HCT116 (cell line): ENCODE results near the gene SAP130. TPM values are rescaled to one million over a fixed set of nuclear protein-coding genes. Genes with fewer than 3 reads are reported as not detected.

Experiments
- ATAC-seq: fragments of 200-7000 bp; cut with Tn5 transposase; 2 replicates; pipeline ENCODE4 v1.9.1; 2020; ENCODE audit warnings: mild to moderate bottlenecking, moderate library complexity
- BruUV-seq: library from RNA; stranded (reverse); fragments of 400-500 nt; replicated peaks from 2 replicates; lab custom pipeline; 2021; lab: Mats Ljungman, UMichigan
- CTCF ChIA-PET: fragments of 300-600 bp; sonication (Branson Sonifier 250); formaldehyde crosslinking; loops from one replicate; lab custom pipeline; 2021; ENCODE audit warnings: antibody characterized with exemption; lab: Charles Lee
- POLR2A ChIA-PET: fragments of 300-600, 350-600 bp; sonication (Branson Sonifier 250); formaldehyde crosslinking; loops from one replicate; lab custom pipeline; 2021; ENCODE audit warnings: antibody characterized with exemption; lab: Charles Lee
- RAD21 ChIA-PET, 2 experiments: fragments of 300-600 bp; sonication (Branson Sonifier 250); formaldehyde crosslinking; loops; one replicate each; lab custom pipeline; 2023; ENCODE audit warnings: low total read pairs in 2 of 2; ENCODE audit not compliant: uncharacterized antibody in 2 of 2, unreplicated experiment in 2 of 2, low non-redundant PET in 1 of 2; lab: Charles Lee
- DNase-seq: peaks from one replicate; pipeline ENCODE4 v3.0.0-alpha.2; 2010; ENCODE audit warnings: low read depth, low spot score
- H2AFZ ChIP-seq: fragments of 200-600 bp; shearing (Covaris generic), sonication (generic); 2 replicates; pipeline ENCODE4 v1.6.1; 2017; ENCODE audit warnings: low read depth, mixed run types, mixed read lengths, antibody characterized with exemption, low read length; ENCODE audit not compliant: poor library complexity, severe bottlenecking
- H3K27ac ChIP-seq: 2 replicates; pipeline ENCODE4 v1.5.1; 2012; ENCODE audit warnings: low read depth, low read length
- H3K27me3 ChIP-seq: fragments of 200-600 bp; sonication (generic); 2 replicates; pipeline ENCODE4 v1.6.1; 2016; ENCODE audit warnings: mixed run types, low read length, mixed read lengths; ENCODE audit not compliant: insufficient read depth
- H3K36me3 ChIP-seq, 2 experiments: fragments of 200-500 bp in 1 of 2; fragments of 200-600 bp in 1 of 2; sonication (Bioruptor generic) in 1 of 2; sonication (generic) in 1 of 2; 2 replicates each; pipeline versions ENCODE4 v1.5.1 to v1.6.1; 2014 to 2016; ENCODE audit warnings: low read length in 2 of 2, inconsistent platforms in 1 of 2, mixed read lengths in 1 of 2, mixed run types in 1 of 2; ENCODE audit not compliant: insufficient read depth in 2 of 2, control insufficient read depth in 1 of 2
- H3K4me1 ChIP-seq, 2 experiments: fragments of 200-600 bp in 1 of 2; sonication (generic) in 1 of 2; 2 replicates each; pipeline versions ENCODE4 v1.5.1 to v1.6.1; 2012 to 2017; ENCODE audit warnings: low read length in 2 of 2, inconsistent platforms in 1 of 2, mild to moderate bottlenecking in 1 of 2, mixed read lengths in 1 of 2, mixed run types in 1 of 2, moderate library complexity in 1 of 2; ENCODE audit not compliant: insufficient read depth in 2 of 2, control insufficient read depth in 1 of 2
- H3K4me2 ChIP-seq: fragments of 200-600 bp; sonication (generic); 2 replicates; pipeline ENCODE4 v1.6.1; 2017; ENCODE audit warnings: mixed run types, low read length, mixed read lengths
- H3K4me3 ChIP-seq, 2 experiments: fragments of 200-600 bp in 1 of 2; sonication (generic) in 1 of 2; replicated peaks in 1 of 2; 2 replicates each; pipeline ENCODE4 v1.5.1; 2011 to 2016; ENCODE audit warnings: low read length in 2 of 2, control low read depth in 1 of 2, low read depth in 1 of 2, mild to moderate bottlenecking in 1 of 2, mixed read lengths in 1 of 2, mixed run types in 1 of 2
- H3K79me2 ChIP-seq: fragments of 200-600 bp; sonication (generic); 2 replicates; pipeline ENCODE4 v1.6.1; 2017; ENCODE audit warnings: mild to moderate bottlenecking, mixed run types, low read length, moderate library complexity, mixed read lengths; ENCODE audit not compliant: insufficient read depth
- H3K9ac ChIP-seq: fragments of 200-600 bp; sonication (generic); 2 replicates; pipeline ENCODE4 v1.6.1; 2016; ENCODE audit warnings: low read length, mixed read lengths
- H3K9me2 ChIP-seq: fragments of 200-600 bp; sonication (generic), shearing (Covaris generic); 2 replicates; pipeline ENCODE4 v1.6.1; 2017; ENCODE audit warnings: mixed run types, mild to moderate bottlenecking, moderate library complexity; ENCODE audit not compliant: insufficient read depth
- H3K9me3 ChIP-seq, 2 experiments: fragments of 200-500 bp in 1 of 2; fragments of 200-600 bp in 1 of 2; sonication (Bioruptor generic) in 1 of 2; sonication (generic) in 1 of 2; 2 replicates each; pipeline ENCODE4 v1.6.1; 2014 to 2017; ENCODE audit warnings: low read length in 2 of 2, mixed read lengths in 2 of 2, inconsistent platforms in 1 of 2, low read depth in 1 of 2, mild to moderate bottlenecking in 1 of 2, mixed run types in 1 of 2, moderate library complexity in 1 of 2; ENCODE audit not compliant: control insufficient read depth in 1 of 2, insufficient read depth in 1 of 2
- H4K20me1 ChIP-seq: fragments of 200-600 bp; sonication (generic), shearing (Covaris generic); 2 replicates; pipeline ENCODE4 v1.6.1; 2017; ENCODE audit warnings: mixed run types, mild to moderate bottlenecking, moderate library complexity; ENCODE audit not compliant: insufficient read depth
- CBX3 ChIP-seq: IDR thresholded peaks from 2 replicates; pipeline ENCODE4 v1.6.1; 2012; ENCODE audit warnings: low read depth
- CTCF ChIP-seq, 3 experiments: fragments of 200-600 bp in 1 of 3; sonication (generic) in 1 of 3; IDR thresholded peaks in 2 of 3; conservative IDR thresholded peaks in 1 of 3; 2 replicates each; pipeline ENCODE4 v1.5.1; 2012 to 2017; ENCODE audit warnings: low read depth in 2 of 3, low read length in 2 of 3, antibody characterized with exemption in 1 of 3, borderline replicate concordance in 1 of 3, control low read depth in 1 of 3, mild to moderate bottlenecking in 1 of 3, mixed read lengths in 1 of 3, mixed run types in 1 of 3, moderate library complexity in 1 of 3; ENCODE audit not compliant: insufficient read depth in 1 of 3
- EZH2 ChIP-seq: fragments of 200-600 bp; sonication (generic); IDR thresholded peaks from 2 replicates; pipeline ENCODE4 v1.6.1; 2017; ENCODE audit warnings: antibody characterized with exemption, mixed run types
- JUND ChIP-seq: IDR thresholded peaks from 2 replicates; pipeline ENCODE4 v1.6.1; 2012
- RAD21 ChIP-seq: IDR thresholded peaks from 2 replicates; pipeline ENCODE4 v1.6.1; 2012; ENCODE audit warnings: low read depth, mild to moderate bottlenecking
- SRF ChIP-seq: IDR thresholded peaks from 2 replicates; pipeline ENCODE4 v1.6.1; 2012; ENCODE audit warnings: low read depth
- intact Hi-C: fragments of 100-400 bp; cut with micrococcal nuclease; formaldehyde crosslinking; loops from 2 replicates; pipeline ENCODE4 v1.10.0; 2022
- total RNA-seq: library from RNA; stranded (reverse); gene quantifications from one replicate; pipeline ENCODE4 v1.2.1, GENCODE V29; 2021; ENCODE audit not compliant: unreplicated experiment

Gene SAP130
- total RNA-seq, 1 experiment from 2014 or later = 29.5 TPM

GRCh38 chr2:128037649-128038048 lies 9.8 kb upstream of the SAP130 start:
- ChIA-PET POLR2A (no interaction called here), CTCF (no interaction called here), RAD21 (no interaction called here)
- H3K4me3 ChIP-seq = no peak overlapping the region
- H4K20me1 ChIP-seq = no peaks in the 10 kb centered on the region
- intact Hi-C loops = no loop called here
- no peaks in the 10 kb centered on the region for H3K9me2 ChIP-seq
- ATAC-seq (no peak), DNase-seq (no peak)
- no peak overlapping the region for H2AFZ ChIP-seq
- peak in 1 of 3 experiments; percentile 30; a peak in 2 of 6 replicates for TF ChIP-seq CTCF (IDR thresholded peaks at IDR 0.05 in 2 of 3, conservative IDR thresholded peaks at IDR 0.05 in 1 of 3; ENCODE audit: borderline replicate concordance in 1 of 3, insufficient read depth in 1 of 3, low read depth in 2 of 3, low read length in 2 of 3)
- TF ChIP-seq JUND = no peak
- no peak for TF ChIP-seq RAD21
- TF ChIP-seq SRF = no peak
- peaks cover 22 to 30% of the 10 kb centered on the region in 2 experiments; a peak in 3 of 4 replicates for H3K9me3 ChIP-seq
- BruUV-seq = no TSS peak
- no peaks in the 10 kb centered on the region for H3K36me3 ChIP-seq
- H3K4me1 ChIP-seq = no peaks in the 10 kb centered on the region
- H3K27me3 ChIP-seq = no peaks in the 10 kb centered on the region
- H3K27ac ChIP-seq = no peak overlapping the region
- H3K4me2 ChIP-seq = no peak overlapping the region
- H3K9ac ChIP-seq = no peak overlapping the region
- no peaks in the 10 kb centered on the region for H3K79me2 ChIP-seq

GRCh38 chr2:128036748-128037607 lies 9.1 kb upstream of the SAP130 start:
- POLR2A ChIA-PET = no interaction called here
- TF ChIP-seq CBX3 = peak; percentile 48; the same call in 1 of the 2 replicates
- no peak for TF ChIP-seq EZH2
- RAD21 ChIA-PET = no interaction called here
- CTCF ChIA-PET = interaction anchor here (0.6 kb wide), 1 partner anchor 990 kb away, joined by 3 read pairs; no protein-coding TSS in a partner anchor
- Histone ChIP-seq H3K4me1 (no peaks in the 10 kb centered on the region), H3K79me2 (no peaks in the 10 kb centered on the region), H3K9me3 (peaks cover 17 to 30% of the 10 kb centered on the region in 2 experiments; a peak in 3 of 4 replicates), H2AFZ (no peak overlapping the region), H3K9ac (no peak overlapping the region), H4K20me1 (no peaks in the 10 kb centered on the region), H3K4me3 (no peak overlapping the region), H3K36me3 (no peaks in the 10 kb centered on the region), H3K27me3 (no peaks in the 10 kb centered on the region), H3K27ac (no peak overlapping the region), H3K4me2 (no peak overlapping the region), H3K9me2 (no peaks in the 10 kb centered on the region)
- BruUV-seq = no TSS peak
- intact Hi-C loops = no loop called here
- ATAC-seq = no peak
- DNase-seq = no peak
